GM12878 (cell line): ENCODE data around the gene HSD11B1L.

Experiments
- BRCA1 ChIP-seq: IDR thresholded peaks from 2 replicates; pipeline ENCODE4 v1.6.1; 2011; ENCODE audit warnings: low read depth, low read length, improper control_type of control experiment
- CTCF ChIP-seq, 3 experiments: IDR thresholded peaks in 2 of 3; conservative IDR thresholded peaks in 1 of 3; 2 replicates each; pipeline ENCODE4 v1.5.1; 2011; ENCODE audit warnings: low read depth in 3 of 3, low read length in 3 of 3, mild to moderate bottlenecking in 3 of 3, control low read depth in 2 of 3, moderate library complexity in 2 of 3, inconsistent platforms in 1 of 3, mixed read lengths in 1 of 3; ENCODE audit not compliant: control insufficient read depth in 2 of 3, insufficient read depth in 1 of 3; ENCODE audit errors: extremely low read depth in 1 of 3
- POLR2A ChIP-seq: IDR thresholded peaks from 2 replicates; pipeline ENCODE4 v1.6.1; 2011; ENCODE audit warnings: low read depth, mild to moderate bottlenecking, low read length
- POLR2AphosphoS5 ChIP-seq: IDR thresholded peaks from 2 replicates; pipeline ENCODE4 v1.6.1; 2011; ENCODE audit warnings: mild to moderate bottlenecking, low read length, inconsistent platforms

GRCh38 chr19:5706876-5707573 lies 26.2 kb downstream of the HSD11B1L start:
- TF ChIP-seq CTCF (IDR thresholded peaks at IDR 0.05 in 2 of 3, conservative IDR thresholded peaks at IDR 0.05 in 1 of 3; ENCODE audit: control insufficient read depth in 2 of 3, extremely low read depth in 1 of 3, insufficient read depth in 1 of 3, low read depth in 3 of 3, low read length in 3 of 3) (no peak), POLR2A (peak; percentile 36; the same call in 1 of the 2 replicates), POLR2AphosphoS5 (no peak), BRCA1 (no peak)
